ENCODE data around the gene BABAM2.

BABAM2 gene

DNA sequence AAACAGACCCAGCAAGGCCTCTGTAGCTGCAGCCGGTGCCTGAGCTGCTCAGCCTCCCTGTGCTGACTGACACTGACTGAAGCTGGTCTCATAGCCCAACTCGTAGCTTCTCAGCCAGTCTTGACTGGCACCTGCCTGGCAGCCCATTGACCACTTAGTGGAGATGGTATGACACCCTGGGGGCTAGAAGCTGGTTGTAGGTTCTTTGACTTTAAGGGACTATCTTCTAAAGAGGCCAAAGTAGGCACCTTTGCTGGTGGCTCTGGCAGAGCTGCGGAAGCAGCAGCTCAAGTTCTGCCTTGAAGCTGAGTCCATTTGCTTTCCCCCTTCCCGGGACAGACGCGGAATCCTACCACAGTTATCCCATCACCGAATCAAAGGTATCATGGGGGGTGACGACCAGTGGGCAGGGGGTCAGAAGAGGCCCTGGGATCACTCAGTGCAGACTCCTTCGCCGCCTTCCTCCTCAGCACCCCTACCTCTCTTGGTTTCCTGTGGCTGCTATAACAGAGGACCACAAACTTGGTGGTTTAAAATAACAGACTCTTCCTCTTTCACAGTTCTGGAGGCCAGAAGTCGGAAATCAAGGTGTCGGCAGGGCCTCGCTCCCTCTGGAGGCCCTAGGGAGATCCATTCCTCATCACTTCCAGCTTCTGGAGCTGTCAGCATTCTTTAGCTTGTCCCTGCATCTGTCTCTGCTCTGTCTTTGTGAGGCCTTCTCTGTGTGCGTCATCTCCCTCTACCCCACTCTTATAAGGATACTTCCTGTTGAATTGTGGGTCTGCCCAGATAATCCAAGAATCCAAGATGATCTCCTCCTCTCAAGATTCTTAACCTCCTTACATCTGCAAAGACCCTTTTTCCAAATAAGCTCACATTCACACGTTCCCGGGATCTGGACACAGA, 488.4 kb downstream of the BABAM2 start:
- no peak for DNase-seq (ENCODE audit: low read depth in 2 of 2)

- DNase-seq (ENCODE audit: low read depth in 2 of 2), result no peak
Observed at GRCh38 chr2:28380219-28380618, 489.7 kb downstream of the BABAM2 start.

GRCh38 chr2:28381225-28382180, 491.0 kb downstream of the BABAM2 start:
- no peak for DNase-seq (ENCODE audit: low read depth in 2 of 2)

GRCh38 chr2:28382755-28383154, 492.2 kb downstream of the BABAM2 start:
- DNase-seq (ENCODE audit: low read depth in 2 of 2), result no peak

DNA sequence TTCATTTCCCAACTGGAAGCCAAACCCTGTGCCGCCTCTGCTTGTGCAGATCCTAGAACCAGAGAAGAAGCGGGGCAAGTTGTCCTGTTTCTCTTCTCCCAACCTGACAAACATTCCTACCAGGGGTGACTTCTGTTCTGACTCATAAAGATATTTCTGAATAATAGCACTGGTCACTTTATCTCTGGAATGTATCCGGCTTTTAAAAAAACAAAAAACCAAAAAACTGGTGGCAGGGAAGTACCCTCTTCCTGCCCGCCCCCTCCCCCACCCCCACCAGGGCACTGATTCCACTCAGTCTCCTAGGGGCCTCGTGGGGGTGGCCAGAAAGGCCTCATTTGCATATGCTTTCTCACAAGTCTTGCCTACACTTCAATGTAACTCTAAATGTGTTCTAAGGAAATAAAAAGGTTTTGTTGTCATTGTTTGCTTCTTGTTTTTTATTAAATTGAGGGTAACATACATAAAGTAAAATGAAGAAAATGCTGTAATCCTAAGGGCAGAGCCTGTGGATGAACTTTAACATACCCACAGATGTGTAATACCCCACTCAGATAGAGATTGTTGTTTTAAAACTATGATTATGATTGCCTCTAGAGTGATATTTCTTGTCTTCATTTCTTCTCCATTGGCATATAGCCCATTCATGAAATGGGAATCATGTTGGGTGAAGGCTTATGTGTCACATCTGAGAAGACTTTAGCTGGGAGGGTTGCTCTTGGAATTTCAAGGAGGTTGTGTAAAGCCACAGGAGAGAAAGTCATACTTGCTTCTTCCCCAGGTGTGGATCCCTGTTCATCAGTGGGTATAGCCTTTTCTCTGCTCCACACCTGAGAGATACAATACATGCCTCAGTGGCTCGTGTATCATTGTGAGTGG, 496.8 kb downstream of the BABAM2 start:
- no peak for DNase-seq (ENCODE audit: low read depth in 2 of 2)
